HG03039 (cell line): ENCODE results near the gene SATB2.

ENCODE experiments used
- ATAC-seq: cut with Tn5 transposase; IDR thresholded peaks from one replicate; pipeline ENCODE4 v1.9.1; 2021; ENCODE audit warnings: mild to moderate bottlenecking, moderate library complexity; ENCODE audit not compliant: unreplicated experiment

The SATB2 gene

DNA sequence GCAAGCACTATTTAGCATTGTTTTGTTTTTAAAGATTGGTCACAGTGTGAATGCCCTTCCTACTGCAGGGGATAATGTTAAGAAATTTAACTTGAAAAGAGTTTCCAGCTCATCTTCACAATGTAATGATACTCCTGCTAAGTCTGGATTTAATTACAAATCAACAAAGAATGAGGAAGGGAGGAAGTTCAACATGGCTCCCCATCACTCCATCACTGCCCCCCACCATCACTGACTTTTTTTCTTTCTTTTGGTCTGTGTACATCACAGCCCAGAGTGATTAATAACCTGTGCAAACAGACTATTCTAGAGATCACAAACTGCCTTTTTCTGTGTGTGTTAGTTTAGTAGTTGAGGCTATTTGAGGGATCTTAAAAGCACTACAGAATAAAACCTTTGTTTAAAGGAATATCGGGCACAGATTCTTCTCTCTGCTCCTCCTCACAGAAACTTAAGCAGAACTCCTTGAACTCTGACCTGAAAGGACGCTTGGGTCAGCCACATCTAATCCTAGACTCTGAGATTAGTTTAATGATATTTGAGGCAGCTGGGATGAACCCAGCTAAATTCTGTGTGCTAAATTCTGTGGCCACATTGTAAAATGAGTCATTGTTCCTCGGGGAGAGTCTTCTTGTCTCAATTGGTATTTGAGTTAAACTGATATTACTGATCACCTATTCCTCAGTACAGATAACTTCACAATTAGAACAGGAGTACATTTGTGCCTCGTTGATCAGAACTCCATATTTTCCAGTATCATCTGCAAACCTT is 47.8 kb downstream of the SATB2 start:
- no peak for ATAC-seq

DNA sequence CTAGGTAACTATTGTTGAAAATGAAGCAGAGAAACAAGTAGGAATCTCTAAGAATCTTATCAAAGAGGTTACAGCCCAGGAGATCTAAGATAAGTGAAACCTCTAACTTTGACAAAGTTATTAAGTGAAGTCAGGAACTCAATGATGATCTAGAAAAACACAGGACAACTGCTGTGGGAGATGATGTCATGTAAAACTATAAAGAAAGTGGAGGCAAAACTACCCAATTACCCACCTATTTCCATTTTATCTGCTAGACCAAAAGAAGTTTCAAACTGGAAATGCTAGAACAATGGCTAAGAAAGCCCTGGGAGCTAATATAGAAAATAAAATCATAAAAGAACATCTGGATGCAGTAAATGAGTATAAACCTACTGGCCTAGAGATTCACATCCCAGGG is 50.3 kb downstream of the SATB2 start:
- ATAC-seq: no peak

- no peak for ATAC-seq
Observed at GRCh38 chr2:199405241-199405640, 52.5 kb downstream of the SATB2 start.

GRCh38 chr2:199404841-199405240 is 52.9 kb downstream of the SATB2 start:
- ATAC-seq: no peak

DNA sequence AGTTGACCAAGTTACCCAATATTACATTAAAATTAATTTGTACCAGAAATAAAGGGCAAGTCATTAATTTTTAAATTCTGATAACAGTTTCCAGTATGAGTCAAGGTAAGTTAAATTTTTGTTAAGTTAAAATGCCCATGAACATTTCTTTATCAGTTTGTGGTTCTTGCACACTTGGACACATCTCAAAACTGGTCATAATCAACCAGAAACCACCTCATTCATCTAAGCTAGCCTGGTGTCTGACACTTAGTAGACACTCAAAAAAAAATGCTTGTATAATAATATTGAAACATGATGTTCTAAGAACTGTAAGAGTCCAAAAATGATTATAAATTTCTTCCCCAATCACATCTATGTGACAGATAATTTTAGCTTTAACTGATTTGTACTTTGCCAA is 62.4 kb downstream of the SATB2 start:
- no peak for ATAC-seq

- ATAC-seq: no peak
Observed at GRCh38 chr2:199392363-199392762, 65.4 kb downstream of the SATB2 start.

DNA sequence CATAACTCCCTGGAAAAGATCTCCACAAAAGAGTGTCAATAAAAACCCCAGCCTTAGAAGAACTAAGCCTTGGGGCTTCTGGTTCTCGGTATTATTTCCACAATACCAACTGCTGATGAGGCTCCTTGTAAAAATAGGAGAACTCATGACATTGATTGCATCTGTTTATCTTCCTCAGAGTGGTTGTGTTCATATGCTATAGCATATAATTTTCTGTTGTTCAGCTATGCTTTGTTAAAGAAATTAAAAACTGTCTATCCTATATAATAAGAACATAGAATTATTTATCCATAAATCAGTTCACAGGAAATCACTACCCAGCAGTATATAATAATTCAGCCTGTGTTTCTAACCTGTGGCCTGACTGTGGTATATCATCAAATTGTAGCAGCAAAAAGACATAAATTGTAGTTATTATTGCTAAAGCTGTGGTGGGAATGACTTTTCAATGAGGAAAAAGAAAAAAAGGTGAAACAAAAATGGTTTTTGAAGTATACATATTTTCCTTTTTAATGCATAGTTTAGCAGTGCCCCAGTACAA is 68.9 kb downstream of the SATB2 start:
- ATAC-seq: no peak

- ATAC-seq: no peak
Observed at GRCh38 chr2:199384043-199384442, 73.7 kb downstream of the SATB2 start.

GRCh38 chr2:199383021-199383420 is 74.7 kb downstream of the SATB2 start:
- ATAC-seq: no peak

DNA sequence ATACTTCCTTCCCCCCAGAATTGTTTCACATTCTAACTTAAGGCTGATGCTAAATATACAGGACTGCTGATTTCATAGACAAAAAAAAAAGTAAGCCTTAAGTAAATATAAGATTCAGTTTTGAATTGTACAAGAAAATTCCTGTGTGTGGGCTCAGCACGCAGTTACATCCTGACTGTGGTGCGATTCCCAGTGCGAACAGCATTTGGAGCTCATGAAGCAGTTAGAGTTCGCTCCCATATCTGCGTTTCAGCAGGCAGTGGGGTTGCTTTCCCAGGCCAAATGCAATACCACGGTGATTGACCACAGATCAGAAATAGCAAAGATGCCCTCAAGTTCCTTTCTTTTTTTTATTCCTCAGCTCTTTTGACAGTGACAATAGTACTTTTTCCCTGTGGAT is 75.6 kb downstream of the SATB2 start:
- ATAC-seq: no peak

GRCh38 chr2:199381531-199381930 is 76.2 kb downstream of the SATB2 start:
- no peak for ATAC-seq

DNA sequence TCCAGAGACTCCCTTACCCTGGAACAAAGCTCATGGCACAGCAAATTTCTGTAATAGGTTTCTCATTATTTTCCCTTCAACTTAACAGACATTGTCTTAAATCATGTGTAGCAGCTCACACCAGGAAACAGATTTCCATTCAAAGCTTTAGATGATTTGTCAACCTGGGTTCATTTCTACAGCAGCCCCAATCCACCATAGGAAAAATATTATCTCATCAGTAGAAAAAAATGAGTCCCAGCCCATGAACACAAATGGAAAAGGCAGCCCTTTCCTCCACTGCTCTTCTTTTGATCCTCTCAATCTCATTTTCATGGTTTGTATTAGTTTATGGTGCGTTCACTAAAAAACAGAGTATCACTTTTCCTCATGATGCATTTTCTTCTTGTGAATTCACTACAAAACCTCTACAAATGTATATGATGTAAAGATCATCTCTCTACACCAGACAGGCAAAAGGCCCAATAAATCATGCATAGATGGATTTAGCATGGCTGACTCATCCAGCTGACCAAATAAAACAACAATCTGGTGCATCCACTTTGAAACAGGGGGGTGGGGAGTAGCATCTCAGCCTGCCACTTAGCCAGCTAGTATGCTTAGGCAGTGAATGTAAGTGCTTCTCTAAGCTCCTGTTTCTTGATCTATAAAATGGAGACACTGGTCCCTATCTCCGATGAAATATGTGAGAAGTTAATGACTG is 78.6 kb downstream of the SATB2 start:
- no peak for ATAC-seq

- ATAC-seq: no peak
Observed at GRCh38 chr2:199370150-199370780, 87.5 kb downstream of the SATB2 start.

DNA sequence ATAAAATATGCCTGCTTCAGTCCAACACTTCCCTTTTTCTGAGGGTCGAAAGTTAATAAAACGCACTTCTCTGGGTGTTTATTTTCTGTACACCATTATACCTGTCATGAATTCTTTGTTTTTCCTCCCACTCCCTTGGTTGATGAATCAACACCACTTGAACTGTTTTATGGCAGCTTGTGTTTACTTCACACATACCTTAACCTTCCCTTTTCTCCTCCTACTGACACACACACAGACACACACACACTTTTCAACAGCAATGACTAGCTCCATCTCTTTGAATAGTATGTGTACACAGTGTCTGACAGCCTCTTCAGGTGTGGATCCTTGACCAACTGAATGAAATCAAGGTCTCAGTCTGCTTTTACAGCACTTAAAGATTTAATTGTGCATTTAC is 91.3 kb downstream of the SATB2 start:
- ATAC-seq: no peak

- ATAC-seq: no peak
Observed at GRCh38 chr2:199364153-199364552, 93.6 kb downstream of the SATB2 start.

- no peak for ATAC-seq
Observed at GRCh38 chr2:199356412-199356811, 101.3 kb downstream of the SATB2 start.

GRCh38 chr2:199348871-199349270 is 108.9 kb downstream of the SATB2 start:
- ATAC-seq: no peak

DNA sequence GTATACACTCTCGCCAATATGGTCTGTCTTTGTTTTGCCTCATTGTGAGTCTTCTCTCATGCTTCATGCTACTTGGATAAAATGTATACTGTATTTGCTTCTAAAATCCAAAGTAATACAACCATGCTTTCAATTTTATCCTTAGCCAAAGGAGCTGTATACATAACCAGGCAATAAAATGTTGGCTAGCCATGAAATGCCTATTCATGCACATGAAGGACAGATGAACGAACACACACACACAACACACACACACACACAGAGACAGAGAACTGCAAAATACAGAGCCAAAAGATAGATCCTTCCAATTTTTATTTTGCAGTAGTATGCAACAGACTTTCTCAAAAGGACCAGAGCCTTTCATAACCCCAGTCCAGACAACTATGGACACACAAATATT is 113.7 kb downstream of the SATB2 start:
- ATAC-seq: no peak

- ATAC-seq: no peak
Observed at GRCh38 chr2:199342334-199342733, 115.4 kb downstream of the SATB2 start.

- no peak for ATAC-seq
Observed at GRCh38 chr2:199341123-199341522, 116.6 kb downstream of the SATB2 start.

DNA sequence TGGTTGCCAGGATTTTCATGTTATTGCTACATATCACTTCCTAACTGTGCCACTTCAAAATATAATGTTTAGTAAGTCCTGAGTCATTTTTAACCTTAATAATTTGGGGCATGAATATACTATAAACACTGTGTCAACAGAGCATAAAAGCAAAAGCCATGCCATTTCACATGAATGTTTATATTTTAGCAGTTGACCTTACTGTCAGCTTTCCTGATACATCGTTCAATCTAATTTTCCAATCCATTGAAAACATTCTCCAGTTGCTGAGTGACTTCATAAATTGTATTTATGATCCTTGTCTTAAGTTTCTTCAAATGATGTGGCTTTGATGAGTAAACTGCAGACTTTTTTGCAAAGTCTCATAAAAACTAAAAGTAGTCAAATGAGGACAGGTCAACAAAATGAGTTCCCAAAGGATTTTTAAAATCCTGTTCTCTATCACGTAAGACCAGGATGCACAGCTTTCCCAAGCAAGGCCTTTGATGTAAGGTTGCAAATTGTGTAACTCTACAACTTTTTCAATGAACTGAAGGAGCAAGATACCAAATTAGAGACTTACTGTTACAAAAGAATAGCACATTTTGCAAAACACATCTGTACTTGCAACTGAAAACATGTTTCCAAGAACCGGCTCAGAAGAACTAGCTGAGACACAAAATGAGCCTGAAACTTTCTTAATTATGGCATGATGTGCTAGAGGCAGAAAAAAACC is 117.7 kb downstream of the SATB2 start:
- no peak for ATAC-seq
